Adrenal gland (tissue), 5 donors: Measurements from ENCODE around the gene LCE6A.

Experiments used
- CTCF ChIP-seq, 6 experiments: fragments of 450-650 bp in 4 of 6; fragments of 200-600 bp in 2 of 6; sonication (generic) in 1 of 6; IDR thresholded peaks; 1 replicate in 5 of 6; 2 replicates in 1 of 6; pipeline versions ENCODE4 v1.5.1 to v1.8.0; 2016 to 2021; ENCODE audit warnings: antibody characterized with exemption in 6 of 6, mild to moderate bottlenecking in 2 of 6, moderate library complexity in 1 of 6
- POLR2A ChIP-seq, 2 donors: fragments of 450-650 bp; IDR thresholded peaks; one replicate each; pipeline ENCODE4 v1.6.1; 2017; ENCODE audit warnings: antibody characterized with exemption in 2 of 2, mild to moderate bottlenecking in 2 of 2, moderate library complexity in 1 of 2
- donor health status: DM: no; HTN: no; CAD: no.

GRCh38 chr1:152870831-152871730, 28.4 kb downstream of the LCE6A start:
- TF ChIP-seq POLR2A (IDR thresholded peaks at IDR 0.05) (no peak), CTCF (IDR thresholded peaks at IDR 0.05) (no peak)
